Smooth muscle cell (in vitro differentiated cells): ENCODE measurements around the gene BMP2K. TPM values are rescaled to one million over a fixed set of nuclear protein-coding genes. Genes with fewer than 3 reads are reported as not detected.

Experiments used
- DNase-seq: peaks from one replicate; lab custom pipeline; 2025; ENCODE audit not compliant: unreplicated experiment; lab: John Stamatoyannopoulos, UW
- H2AFZ ChIP-seq: fragments of 200-600 bp; sonication (generic); 2 replicates; pipeline ENCODE4 v1.6.0; 2016; ENCODE audit warnings: antibody characterized with exemption, low read depth, mild to moderate bottlenecking
- H3F3A ChIP-seq: fragments of 200-600 bp; sonication (generic); 2 replicates; pipeline ENCODE4 v1.6.0; 2017; ENCODE audit warnings: antibody characterized with exemption, low read depth
- H3K27ac ChIP-seq: fragments of 200-600 bp; sonication (generic); 2 replicates; pipeline ENCODE4 v1.5.1; 2016; ENCODE audit warnings: low read depth, mild to moderate bottlenecking
- H3K27me3 ChIP-seq: fragments of 200-600 bp; sonication (generic); 2 replicates; pipeline ENCODE4 v1.6.1; 2016; ENCODE audit warnings: low read depth, mild to moderate bottlenecking
- H3K36me3 ChIP-seq: fragments of 200-600 bp; sonication (generic); 2 replicates; pipeline ENCODE4 v1.5.1; 2016; ENCODE audit warnings: low read depth
- H3K4me1 ChIP-seq: fragments of 200-600 bp; sonication (generic); 2 replicates; pipeline ENCODE4 v1.5.1; 2016; ENCODE audit warnings: low read depth
- H3K4me2 ChIP-seq: fragments of 200-600 bp; sonication (generic); 2 replicates; pipeline ENCODE4 v1.6.0; 2016; ENCODE audit warnings: mild to moderate bottlenecking
- H3K4me3 ChIP-seq: fragments of 200-600 bp; sonication (generic); 2 replicates; pipeline ENCODE4 v1.5.1; 2016; ENCODE audit warnings: mild to moderate bottlenecking
- H3K79me2 ChIP-seq: fragments of 200-600 bp; sonication (generic); 2 replicates; pipeline ENCODE4 v1.6.0; 2016; ENCODE audit warnings: low read depth, mild to moderate bottlenecking
- H3K9ac ChIP-seq: fragments of 200-600 bp; sonication (generic); 2 replicates; pipeline ENCODE4 v1.6.0; 2016; ENCODE audit warnings: low read depth
- H3K9me3 ChIP-seq: fragments of 200-600 bp; sonication (generic); replicated peaks from 2 replicates; pipeline ENCODE4 v1.5.1; 2016; ENCODE audit warnings: low read depth
- H4K20me1 ChIP-seq: fragments of 200-600 bp; sonication (generic); 2 replicates; pipeline ENCODE4 v1.6.0; 2016; ENCODE audit warnings: low read depth
- WGBS: methylation state at CpG from one replicate; pipeline ENCODE4 v1.1.7; 2016; ENCODE audit warnings: low lambda C conversion rate; 5-methylcytosine and 5-hydroxymethylcytosine counted together
- polyA plus RNA-seq: library from polyadenylated mRNA; unstranded; fragments of >200 nt; fragmentation: Nextera tagmentation; extraction: Ambion mirVana; gene quantifications from 2 replicates; pipeline ENCODE4 v1.2.1, GENCODE V29; 2016
- total RNA-seq: library from RNA; depleted of rRNA; stranded (reverse); fragments of >200 nt; gene quantifications from 2 replicates; pipeline ENCODE4 v1.2.3, GENCODE V29; 2014
- TF ChIP-seq, protein P1 (sequence below): fragments of 200-600 bp; sonication (generic); IDR thresholded peaks from 2 replicates; pipeline ENCODE4 v1.5.1; 2017; ENCODE audit warnings: borderline replicate concordance, mild to moderate bottlenecking, antibody characterized with exemption; ENCODE audit not compliant: insufficient read depth, poor library complexity, severe bottlenecking

The BMP2K gene
- total and polyA plus RNA-seq, 2 experiments from 2014 or later: 3.9 to 32.0 TPM

DNA sequence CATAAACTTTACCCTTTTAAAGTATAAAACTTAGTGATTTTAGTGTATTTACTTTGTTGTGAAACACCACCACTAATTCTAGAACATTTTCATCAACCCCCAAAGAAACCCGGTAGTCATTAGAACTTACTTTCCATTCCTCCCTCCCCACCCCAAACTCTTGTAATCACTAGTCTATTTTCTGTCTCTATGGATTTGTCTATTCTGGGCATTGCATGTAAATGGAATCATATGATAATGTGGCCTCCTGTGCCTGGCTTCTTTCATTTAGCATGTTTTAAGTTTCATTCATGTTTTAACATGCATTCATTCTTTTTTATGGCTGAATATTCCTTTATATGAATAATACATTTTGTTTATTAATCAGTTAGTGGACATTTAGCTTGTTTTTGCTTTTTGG lies 27.8 kb downstream of the BMP2K start:
- WGBS: 97% methylated on average over 1 of the region's 1 CpG
- H3K4me3 ChIP-seq: no peak overlapping the region
- DNase-seq: no peak
- no peaks in the 10 kb centered on the region for H3K36me3 ChIP-seq
- H3K9me3 ChIP-seq: no peaks in the 10 kb centered on the region
- no peak overlapping the region for H3K4me2 ChIP-seq
- no peak overlapping the region for H2AFZ ChIP-seq
- peaks cover 21% of the 10 kb centered on the region for H4K20me1 ChIP-seq
- H3F3A ChIP-seq: no peaks in the 10 kb centered on the region
- H3K27ac ChIP-seq: no peak overlapping the region
- H3K27me3 ChIP-seq: no peaks in the 10 kb centered on the region
- H3K4me1 ChIP-seq: no peaks in the 10 kb centered on the region
- TF ChIP-seq, protein P1, sequence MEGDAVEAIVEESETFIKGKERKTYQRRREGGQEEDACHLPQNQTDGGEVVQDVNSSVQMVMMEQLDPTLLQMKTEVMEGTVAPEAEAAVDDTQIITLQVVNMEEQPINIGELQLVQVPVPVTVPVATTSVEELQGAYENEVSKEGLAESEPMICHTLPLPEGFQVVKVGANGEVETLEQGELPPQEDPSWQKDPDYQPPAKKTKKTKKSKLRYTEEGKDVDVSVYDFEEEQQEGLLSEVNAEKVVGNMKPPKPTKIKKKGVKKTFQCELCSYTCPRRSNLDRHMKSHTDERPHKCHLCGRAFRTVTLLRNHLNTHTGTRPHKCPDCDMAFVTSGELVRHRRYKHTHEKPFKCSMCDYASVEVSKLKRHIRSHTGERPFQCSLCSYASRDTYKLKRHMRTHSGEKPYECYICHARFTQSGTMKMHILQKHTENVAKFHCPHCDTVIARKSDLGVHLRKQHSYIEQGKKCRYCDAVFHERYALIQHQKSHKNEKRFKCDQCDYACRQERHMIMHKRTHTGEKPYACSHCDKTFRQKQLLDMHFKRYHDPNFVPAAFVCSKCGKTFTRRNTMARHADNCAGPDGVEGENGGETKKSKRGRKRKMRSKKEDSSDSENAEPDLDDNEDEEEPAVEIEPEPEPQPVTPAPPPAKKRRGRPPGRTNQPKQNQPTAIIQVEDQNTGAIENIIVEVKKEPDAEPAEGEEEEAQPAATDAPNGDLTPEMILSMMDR: no peak
- no peak overlapping the region for H3K9ac ChIP-seq
- H3K79me2 ChIP-seq: peaks cover 89% of the 10 kb centered on the region

DNA sequence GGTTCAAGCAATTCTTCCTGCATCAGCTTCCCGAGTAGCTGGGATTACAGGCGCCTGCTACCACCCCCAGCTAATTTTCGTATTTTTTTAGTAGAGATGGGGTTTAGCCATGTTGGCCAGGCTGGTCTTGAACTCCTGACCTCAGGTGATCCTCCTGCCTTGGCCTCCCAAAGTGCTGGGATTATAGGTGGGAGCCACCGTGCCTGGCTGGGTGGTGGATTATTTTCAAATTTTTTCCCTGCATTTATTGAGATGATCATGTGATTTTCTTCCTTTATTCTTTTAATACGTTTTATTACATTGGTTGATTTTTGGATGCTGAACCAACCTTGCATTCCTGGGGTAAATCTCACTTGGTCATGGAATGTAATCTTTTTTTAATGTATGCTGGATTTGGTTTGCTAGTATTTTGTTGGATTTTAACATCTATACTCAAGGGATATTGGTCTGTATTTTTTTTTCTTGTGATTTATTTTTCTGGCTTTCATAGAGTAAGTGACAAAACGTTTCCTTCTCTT lies 30.9 kb downstream of the BMP2K start:
- TF ChIP-seq, protein P1: no peak
- no peaks in the 10 kb centered on the region for H3F3A ChIP-seq
- no peak for DNase-seq
- no peaks in the 10 kb centered on the region for H3K36me3 ChIP-seq
- no peak overlapping the region for H2AFZ ChIP-seq
- no peak overlapping the region for H3K27ac ChIP-seq
- no peak overlapping the region for H3K4me2 ChIP-seq
- peaks cover 13% of the 10 kb centered on the region for H3K4me1 ChIP-seq
- H3K9ac ChIP-seq: no peak overlapping the region
- no peaks in the 10 kb centered on the region for H3K27me3 ChIP-seq
- H4K20me1 ChIP-seq: peaks cover 43% of the 10 kb centered on the region
- H3K79me2 ChIP-seq: peaks cover 77% of the 10 kb centered on the region
- H3K9me3 ChIP-seq: no peaks in the 10 kb centered on the region
- WGBS: 93% methylated on average over 6 of the region's 6 CpGs
- H3K4me3 ChIP-seq: no peak overlapping the region

DNA sequence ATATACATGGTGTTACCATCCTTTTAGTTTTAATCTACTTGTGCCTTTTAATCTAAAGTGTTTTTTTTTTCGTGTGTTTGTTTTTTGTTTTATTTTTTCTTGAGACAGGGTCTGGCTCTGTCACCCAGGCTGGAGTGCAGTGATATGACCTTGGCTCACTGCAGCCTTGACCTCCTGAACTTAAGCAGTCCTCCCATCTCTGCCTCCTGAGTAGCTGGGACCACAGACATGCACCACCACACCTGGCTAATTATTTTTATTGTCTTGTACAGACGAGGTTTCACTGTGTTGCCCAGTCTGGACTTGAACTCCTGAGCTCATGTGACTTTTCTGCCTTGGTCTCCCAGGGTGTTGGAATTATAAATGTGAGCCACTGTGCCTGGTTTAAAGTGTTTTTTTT lies 33.1 kb downstream of the BMP2K start:
- TF ChIP-seq, protein P1: no peak

More for the DNA sequence above, 33.1 kb downstream of the BMP2K start:
- H3K27me3 ChIP-seq: no peaks in the 10 kb centered on the region
- DNase-seq: no peak
- no peak overlapping the region for H3K4me3 ChIP-seq
- no peaks in the 10 kb centered on the region for H3K9me3 ChIP-seq
- peaks cover 13% of the 10 kb centered on the region for H3K4me1 ChIP-seq
- H3K27ac ChIP-seq: no peak overlapping the region
- H3K79me2 ChIP-seq: peaks cover 76% of the 10 kb centered on the region
- no peaks in the 10 kb centered on the region for H3F3A ChIP-seq
- WGBS: 68% methylated on average over 2 of the region's 2 CpGs
- H3K36me3 ChIP-seq: no peaks in the 10 kb centered on the region
- no peak overlapping the region for H3K4me2 ChIP-seq
- H4K20me1 ChIP-seq: peaks cover 60% of the 10 kb centered on the region
- H2AFZ ChIP-seq: no peak overlapping the region
- H3K9ac ChIP-seq: no peak overlapping the region
